ENCODE measurements around the gene FBXO11. TPM values are rescaled to one million over a fixed set of nuclear protein-coding genes. Genes with fewer than 3 reads are reported as not detected.
"Not testable (repeated sequence)": the region's sequence is repeated elsewhere in the genome, so short reads cannot be mapped to it uniquely, and the experiment has no call there.

FBXO11 gene
- polyA plus RNA-seq, 1 donor, result 55.4 TPM

GRCh38 chr2:47853067-47853777 lies 53.1 kb downstream of the FBXO11 start:
- H3K4me1 ChIP-seq (ENCODE audit: control insufficient read depth, insufficient read depth, low read length); H3K27ac ChIP-seq (ENCODE audit: low read length); H3K4me3 ChIP-seq (ENCODE audit: low read length); H3K36me3 ChIP-seq (ENCODE audit: control insufficient read depth, insufficient read depth, low read length); H3K27me3 ChIP-seq (ENCODE audit: control insufficient read depth, insufficient read depth, low read length); DNase-seq; H3K9me3 ChIP-seq (ENCODE audit: control insufficient read depth, low read depth, low read length): not testable (repeated sequence)
- WGBS (ENCODE audit: insufficient coverage, low lambda C conversion rate), result no CpG with 5 or more reads among the region's 8 CpGs

- peaks cover 4% of the 10 kb centered on the region for H3K36me3 ChIP-seq (ENCODE audit: control insufficient read depth, insufficient read depth, low read length)
- H3K4me3 ChIP-seq (ENCODE audit: low read length), result no peak overlapping the region
- no peaks in the 10 kb centered on the region for H3K9me3 ChIP-seq (ENCODE audit: control insufficient read depth, low read depth, low read length)
- DNase-seq, result no peak
- H3K27me3 ChIP-seq (ENCODE audit: control insufficient read depth, insufficient read depth, low read length), result no peaks in the 10 kb centered on the region
- H3K4me1 ChIP-seq (ENCODE audit: control insufficient read depth, insufficient read depth, low read length), result no peaks in the 10 kb centered on the region
- H3K27ac ChIP-seq (ENCODE audit: low read length), result no peak overlapping the region
- no CpG with 5 or more reads among the region's 1 CpG for WGBS (ENCODE audit: insufficient coverage, low lambda C conversion rate)
Measured at GRCh38 chr2:47850198-47850597, 56.1 kb downstream of the FBXO11 start.

GRCh38 chr2:47849368-47849767 lies 56.9 kb downstream of the FBXO11 start:
- Histone ChIP-seq H3K9me3 (ENCODE audit: control insufficient read depth, low read depth, low read length) (no peaks in the 10 kb centered on the region), H3K27me3 (ENCODE audit: control insufficient read depth, insufficient read depth, low read length) (no peaks in the 10 kb centered on the region), H3K36me3 (ENCODE audit: control insufficient read depth, insufficient read depth, low read length) (peaks cover 4% of the 10 kb centered on the region), H3K4me1 (ENCODE audit: control insufficient read depth, insufficient read depth, low read length) (no peaks in the 10 kb centered on the region), H3K27ac (ENCODE audit: low read length) (no peak overlapping the region), H3K4me3 (ENCODE audit: low read length) (no peak overlapping the region)
- 64% methylated on average over 2 of the region's 2 CpGs for WGBS (ENCODE audit: insufficient coverage, low lambda C conversion rate)
- DNase-seq, result no peak

- H3K4me3 ChIP-seq (ENCODE audit: low read length), result no peak overlapping the region
Measured at GRCh38 chr2:47844162-47844561, 62.1 kb downstream of the FBXO11 start.

GRCh38 chr2:47843407-47843806 lies 62.9 kb downstream of the FBXO11 start:
- DNase-seq, result no peak
- Histone ChIP-seq H3K27me3 (ENCODE audit: control insufficient read depth, insufficient read depth, low read length) (no peaks in the 10 kb centered on the region), H3K4me3 (ENCODE audit: low read length) (no peak overlapping the region), H3K9me3 (ENCODE audit: control insufficient read depth, low read depth, low read length) (no peaks in the 10 kb centered on the region), H3K36me3 (ENCODE audit: control insufficient read depth, insufficient read depth, low read length) (peaks cover 16% of the 10 kb centered on the region), H3K4me1 (ENCODE audit: control insufficient read depth, insufficient read depth, low read length) (no peaks in the 10 kb centered on the region), H3K27ac (ENCODE audit: low read length) (no peak overlapping the region)
- no CpG with 5 or more reads among the region's 1 CpG for WGBS (ENCODE audit: insufficient coverage, low lambda C conversion rate)

More at GRCh38 chr2:47844162-47844561, 62.1 kb downstream of the FBXO11 start:
- no peak overlapping the region for H3K27ac ChIP-seq (ENCODE audit: low read length)
- no peak for DNase-seq
- no peaks in the 10 kb centered on the region for H3K27me3 ChIP-seq (ENCODE audit: control insufficient read depth, insufficient read depth, low read length)
- no peaks in the 10 kb centered on the region for H3K9me3 ChIP-seq (ENCODE audit: control insufficient read depth, low read depth, low read length)
- WGBS (ENCODE audit: insufficient coverage, low lambda C conversion rate), result no CpG with 5 or more reads among the region's 2 CpGs
- no peaks in the 10 kb centered on the region for H3K4me1 ChIP-seq (ENCODE audit: control insufficient read depth, insufficient read depth, low read length)
- H3K36me3 ChIP-seq (ENCODE audit: control insufficient read depth, insufficient read depth, low read length), result peaks cover 11% of the 10 kb centered on the region

- no peak for DNase-seq
- H3K9me3 ChIP-seq (ENCODE audit: control insufficient read depth, low read depth, low read length), result no peaks in the 10 kb centered on the region
- no peaks in the 10 kb centered on the region for H3K4me1 ChIP-seq (ENCODE audit: control insufficient read depth, insufficient read depth, low read length)
- H3K4me3 ChIP-seq (ENCODE audit: low read length), result no peak overlapping the region
- H3K27me3 ChIP-seq (ENCODE audit: control insufficient read depth, insufficient read depth, low read length), result no peaks in the 10 kb centered on the region
- no CpG with 5 or more reads among the region's 3 CpGs for WGBS (ENCODE audit: insufficient coverage, low lambda C conversion rate)
- H3K27ac ChIP-seq (ENCODE audit: low read length), result no peak overlapping the region
- peaks cover 19% of the 10 kb centered on the region for H3K36me3 ChIP-seq (ENCODE audit: control insufficient read depth, insufficient read depth, low read length)
Measured at GRCh38 chr2:47842846-47843245, 63.5 kb downstream of the FBXO11 start.

GRCh38 chr2:47838686-47839085 lies 67.6 kb downstream of the FBXO11 start:
- Histone ChIP-seq H3K9me3 (ENCODE audit: control insufficient read depth, low read depth, low read length) (no peaks in the 10 kb centered on the region), H3K27me3 (ENCODE audit: control insufficient read depth, insufficient read depth, low read length) (no peaks in the 10 kb centered on the region), H3K27ac (ENCODE audit: low read length) (no peak overlapping the region), H3K4me1 (ENCODE audit: control insufficient read depth, insufficient read depth, low read length) (no peaks in the 10 kb centered on the region), H3K36me3 (ENCODE audit: control insufficient read depth, insufficient read depth, low read length) (peaks cover 53% of the 10 kb centered on the region), H3K4me3 (ENCODE audit: low read length) (no peak overlapping the region)
- DNase-seq, result no peak
- WGBS (ENCODE audit: insufficient coverage, low lambda C conversion rate), result no CpG with 5 or more reads among the region's 4 CpGs

GRCh38 chr2:47838249-47838648 lies 68.0 kb downstream of the FBXO11 start:
- Histone ChIP-seq H3K27ac (ENCODE audit: low read length) (no peak overlapping the region), H3K27me3 (ENCODE audit: control insufficient read depth, insufficient read depth, low read length) (no peaks in the 10 kb centered on the region), H3K9me3 (ENCODE audit: control insufficient read depth, low read depth, low read length) (no peaks in the 10 kb centered on the region), H3K4me1 (ENCODE audit: control insufficient read depth, insufficient read depth, low read length) (no peaks in the 10 kb centered on the region), H3K4me3 (ENCODE audit: low read length) (no peak overlapping the region), H3K36me3 (ENCODE audit: control insufficient read depth, insufficient read depth, low read length) (peaks cover 54% of the 10 kb centered on the region)
- DNase-seq, result no peak
- WGBS (ENCODE audit: insufficient coverage, low lambda C conversion rate), result no CpG with 5 or more reads among the region's 1 CpG

GRCh38 chr2:47833516-47833968 lies 72.8 kb downstream of the FBXO11 start:
- Histone ChIP-seq H3K27me3 (ENCODE audit: control insufficient read depth, insufficient read depth, low read length) (no peaks in the 10 kb centered on the region), H3K4me3 (ENCODE audit: low read length) (no peak overlapping the region), H3K36me3 (ENCODE audit: control insufficient read depth, insufficient read depth, low read length) (peaks cover 61% of the 10 kb centered on the region), H3K9me3 (ENCODE audit: control insufficient read depth, low read depth, low read length) (no peaks in the 10 kb centered on the region), H3K4me1 (ENCODE audit: control insufficient read depth, insufficient read depth, low read length) (no peaks in the 10 kb centered on the region), H3K27ac (ENCODE audit: low read length) (no peak overlapping the region)
- DNase-seq, result no peak
- WGBS (ENCODE audit: insufficient coverage, low lambda C conversion rate), result no CpG with 5 or more reads among the region's 2 CpGs

- Histone ChIP-seq H3K27ac (ENCODE audit: low read length) (no peak overlapping the region), H3K36me3 (ENCODE audit: control insufficient read depth, insufficient read depth, low read length) (peaks cover 53% of the 10 kb centered on the region), H3K4me3 (ENCODE audit: low read length) (no peak overlapping the region), H3K4me1 (ENCODE audit: control insufficient read depth, insufficient read depth, low read length) (no peaks in the 10 kb centered on the region), H3K9me3 (ENCODE audit: control insufficient read depth, low read depth, low read length) (no peaks in the 10 kb centered on the region), H3K27me3 (ENCODE audit: control insufficient read depth, insufficient read depth, low read length) (no peaks in the 10 kb centered on the region)
- DNase-seq, result no peak
Measured at GRCh38 chr2:47822518-47822917, 83.8 kb downstream of the FBXO11 start.

GRCh38 chr2:47819834-47820233 lies 86.5 kb downstream of the FBXO11 start:
- no peak for DNase-seq
- Histone ChIP-seq H3K36me3 (ENCODE audit: control insufficient read depth, insufficient read depth, low read length) (peaks cover 65% of the 10 kb centered on the region), H3K9me3 (ENCODE audit: control insufficient read depth, low read depth, low read length) (no peaks in the 10 kb centered on the region), H3K4me1 (ENCODE audit: control insufficient read depth, insufficient read depth, low read length) (no peaks in the 10 kb centered on the region), H3K27ac (ENCODE audit: low read length) (no peak overlapping the region), H3K27me3 (ENCODE audit: control insufficient read depth, insufficient read depth, low read length) (no peaks in the 10 kb centered on the region), H3K4me3 (ENCODE audit: low read length) (no peak overlapping the region)
- WGBS (ENCODE audit: insufficient coverage, low lambda C conversion rate), result 81% methylated on average over 2 of the region's 3 CpGs
